Kidney epithelial cell (primary cell): ENCODE results near the gene GRAMD4. TPM values are rescaled to one million over a fixed set of nuclear protein-coding genes. Genes with fewer than 3 reads are reported as not detected.

Source experiments
- DNase-seq: peaks from one replicate; pipeline ENCODE4 v3.0.0-alpha.2; 2010; ENCODE audit warnings: low read depth
- H3K27me3 ChIP-seq: 2 replicates; pipeline ENCODE4 v1.6.0; 2011; ENCODE audit warnings: low read length; ENCODE audit not compliant: control insufficient read depth, insufficient read depth
- H3K36me3 ChIP-seq: 2 replicates; pipeline ENCODE4 v1.5.1; 2011; ENCODE audit warnings: low read length; ENCODE audit not compliant: control insufficient read depth, insufficient read depth
- H3K4me3 ChIP-seq: 2 replicates; pipeline ENCODE4 v1.5.1; 2011; ENCODE audit warnings: low read depth, mild to moderate bottlenecking, control low read depth, low read length
- CTCF ChIP-seq: IDR thresholded peaks from 2 replicates; pipeline ENCODE4 v1.5.1; 2011; ENCODE audit warnings: mild to moderate bottlenecking, moderate library complexity, low read length, control low read depth, inconsistent platforms; ENCODE audit not compliant: insufficient read depth, poor library complexity, severe bottlenecking
- total RNA-seq: library from RNA; depleted of rRNA; stranded (reverse); fragments of >200 nt; gene quantifications from 2 replicates; pipeline ENCODE4 v1.2.3, GENCODE V29; 2015

GRAMD4 gene
- total RNA-seq, 1 donor from 2014 or later: 30.4 TPM

GRCh38 chr22:46687460-46687859 lies 67.3 kb downstream of the GRAMD4 start:
- no peak overlapping the region for H3K4me3 ChIP-seq
- TF ChIP-seq CTCF: no peak
- DNase-seq: no peak
- no peaks in the 10 kb centered on the region for H3K27me3 ChIP-seq
- H3K36me3 ChIP-seq: peaks cover 3% of the 10 kb centered on the region

GRCh38 chr22:46688949-46689348 lies 68.8 kb downstream of the GRAMD4 start:
- TF ChIP-seq CTCF: no peak
- H3K36me3 ChIP-seq: peaks cover 3% of the 10 kb centered on the region
- DNase-seq: no peak
- no peak overlapping the region for H3K4me3 ChIP-seq
- no peaks in the 10 kb centered on the region for H3K27me3 ChIP-seq

GRCh38 chr22:46690146-46690545 lies 70.0 kb downstream of the GRAMD4 start:
- Histone ChIP-seq H3K36me3 (peaks cover 3% of the 10 kb centered on the region), H3K4me3 (no peak overlapping the region), H3K27me3 (no peaks in the 10 kb centered on the region)
- no peak for TF ChIP-seq CTCF
- no peak for DNase-seq

GRCh38 chr22:46691571-46691970 lies 71.4 kb downstream of the GRAMD4 start:
- Histone ChIP-seq H3K27me3 (no peaks in the 10 kb centered on the region), H3K36me3 (peaks cover 3% of the 10 kb centered on the region), H3K4me3 (no peak overlapping the region)
- no peak for TF ChIP-seq CTCF
- DNase-seq: no peak

GRCh38 chr22:46693634-46694415 lies 73.6 kb downstream of the GRAMD4 start:
- Histone ChIP-seq H3K27me3 (no peaks in the 10 kb centered on the region), H3K4me3 (no peak overlapping the region), H3K36me3 (peaks cover 3% of the 10 kb centered on the region)
- DNase-seq: no peak
- no peak for TF ChIP-seq CTCF

GRCh38 chr22:46694416-46695170 lies 74.4 kb downstream of the GRAMD4 start:
- Histone ChIP-seq H3K4me3 (no peak overlapping the region), H3K27me3 (no peaks in the 10 kb centered on the region), H3K36me3 (peaks cover 3% of the 10 kb centered on the region)
- TF ChIP-seq CTCF: no peak
- no peak for DNase-seq
